T-helper 9 cell (primary cell): ENCODE data around the gene PMFBP1.

ENCODE experiments used
- DNase-seq: peaks from one replicate; pipeline ENCODE4 v3.0.0-alpha.2; 2020

The PMFBP1 gene

GRCh38 chr16:72179204-72179970, 7.4 kb upstream of the PMFBP1 start:
- no peak for DNase-seq

GRCh38 chr16:72174726-72175125, 2.8 kb upstream of the PMFBP1 start:
- no peak for DNase-seq

- no peak for DNase-seq
Measured at GRCh38 chr16:72173997-72174396, 2.0 kb upstream of the PMFBP1 start.

GRCh38 chr16:72171236-72171635, 719 bp downstream of the PMFBP1 start:
- DNase-seq, result no peak

- DNase-seq, result no peak
Measured at GRCh38 chr16:72169708-72170107, 2.2 kb downstream of the PMFBP1 start.

GRCh38 chr16:72168365-72168764, 3.6 kb downstream of the PMFBP1 start:
- no peak for DNase-seq

GRCh38 chr16:72166954-72167561, 4.9 kb downstream of the PMFBP1 start:
- no peak for DNase-seq

GRCh38 chr16:72166151-72166550, 5.8 kb downstream of the PMFBP1 start:
- DNase-seq, result no peak

GRCh38 chr16:72164691-72165090, 7.3 kb downstream of the PMFBP1 start:
- no peak for DNase-seq

GRCh38 chr16:72162105-72162692, 9.8 kb downstream of the PMFBP1 start:
- DNase-seq, result no peak

- DNase-seq, result no peak
Measured at GRCh38 chr16:72159801-72160200, 12.2 kb downstream of the PMFBP1 start.

- no peak for DNase-seq
Measured at GRCh38 chr16:72159386-72159785, 12.6 kb downstream of the PMFBP1 start.

GRCh38 chr16:72149676-72150464, 22.1 kb downstream of the PMFBP1 start:
- DNase-seq, result no peak

- no peak for DNase-seq
Measured at GRCh38 chr16:72142476-72142875, 29.5 kb downstream of the PMFBP1 start.

GRCh38 chr16:72139908-72140307, 32.0 kb downstream of the PMFBP1 start:
- no peak for DNase-seq

- no peak for DNase-seq
Measured at GRCh38 chr16:72138064-72138572, 33.8 kb downstream of the PMFBP1 start.

- no peak for DNase-seq
Measured at GRCh38 chr16:72137380-72138063, 34.4 kb downstream of the PMFBP1 start.

- DNase-seq, result no peak
Measured at GRCh38 chr16:72134507-72134906, 37.4 kb downstream of the PMFBP1 start.

- DNase-seq, result no peak
Measured at GRCh38 chr16:72132726-72133125, 39.2 kb downstream of the PMFBP1 start.

GRCh38 chr16:72131036-72131435, 40.9 kb downstream of the PMFBP1 start:
- no peak for DNase-seq

GRCh38 chr16:72129976-72130656, 41.8 kb downstream of the PMFBP1 start:
- DNase-seq, result no peak

- DNase-seq, result no peak
Measured at GRCh38 chr16:72128701-72129100, 43.3 kb downstream of the PMFBP1 start.
